ENCODE data around the gene SHISAL2A. TPM values are rescaled to one million over a fixed set of nuclear protein-coding genes. Genes with fewer than 3 reads are reported as not detected.

SHISAL2A gene
- total RNA-seq, 1 experiment from 2014 or later, result 0.90 TPM

DNA sequence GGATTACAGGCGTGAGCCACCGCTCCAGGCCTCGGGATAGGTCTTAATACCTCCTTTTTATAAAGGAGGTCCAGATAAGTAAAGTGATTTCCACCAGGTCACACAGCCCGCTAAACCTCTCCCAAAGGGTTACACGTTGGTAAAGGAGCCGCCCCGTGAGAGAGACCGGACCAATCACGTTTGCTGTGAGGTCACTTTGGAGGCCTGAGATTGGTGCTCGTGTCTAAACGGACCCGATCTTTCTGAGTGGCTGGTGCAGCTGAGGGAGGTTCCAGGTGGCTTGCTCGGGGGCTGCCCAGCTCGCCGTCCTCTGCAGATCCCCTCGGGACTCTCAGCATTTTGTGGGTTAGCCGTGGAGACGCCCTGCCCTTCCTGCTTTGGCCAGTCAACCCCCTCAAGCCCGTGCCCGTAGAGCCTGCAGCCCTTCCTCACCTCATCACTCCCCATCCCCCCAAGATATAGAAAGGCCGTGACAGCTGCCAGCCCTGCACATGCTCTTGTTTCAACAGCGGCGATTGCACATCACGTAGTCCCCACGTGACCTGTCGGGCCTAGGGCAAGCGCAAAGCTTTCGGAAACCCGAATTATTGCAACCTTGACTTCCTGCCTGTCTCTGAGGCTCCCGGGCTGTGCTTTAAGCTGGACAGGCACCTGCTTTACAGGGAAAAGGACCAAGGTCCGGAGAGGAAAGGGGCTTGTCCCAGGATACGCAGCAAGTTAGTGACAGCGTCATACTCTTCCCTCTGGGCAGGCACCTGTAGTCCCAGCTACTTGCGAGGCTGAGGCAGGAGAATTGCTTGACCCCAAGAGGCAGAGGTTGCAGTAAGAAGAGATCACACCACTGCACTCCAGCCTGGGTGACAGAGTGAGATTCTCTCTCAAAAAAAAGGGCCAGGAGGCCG is 70.2 kb downstream of the SHISAL2A start:
- Histone ChIP-seq H4K5ac (ENCODE audit: insufficient read length, low read depth, low read length) (no peak overlapping the region), H3K14ac (ENCODE audit: insufficient read depth, low read length) (no peak overlapping the region), H3K27me3 (ENCODE audit: insufficient read depth, low read length) (no peaks in the 10 kb centered on the region), H3K56ac (ENCODE audit: insufficient read length, low read depth, low read length) (no peak overlapping the region), H3K4me1 (ENCODE audit: insufficient read depth, low read length) (no peaks in the 10 kb centered on the region), H2BK15ac (ENCODE audit: low read depth, low read length) (no peak overlapping the region), H3K4me2 (ENCODE audit: insufficient read depth, insufficient read length, low read length) (peak overlapping the region; percentile 61), H3K79me2 (ENCODE audit: insufficient read depth, low read length) (no peaks in the 10 kb centered on the region), H3T11ph (ENCODE audit: low read length) (no peak overlapping the region), H2BK20ac (ENCODE audit: low read depth, low read length, poor library complexity, severe bottlenecking) (no peak overlapping the region), H3K9ac (ENCODE audit: extremely low read depth, insufficient read length, low read length) (peak overlapping the region; percentile 44), H3K23ac (ENCODE audit: insufficient read length, low read depth, low read length) (no peak overlapping the region), H2BK5ac (ENCODE audit: insufficient read length, low read length) (no peak overlapping the region), H2BK12ac (ENCODE audit: insufficient read length, low read depth, low read length) (no peak overlapping the region), H2BK120ac (ENCODE audit: low read depth, low read length, poor library complexity, severe bottlenecking) (no peak overlapping the region), H4K20me1 (ENCODE audit: control insufficient read depth, insufficient read depth, insufficient read length) (no peaks in the 10 kb centered on the region), H2AK5ac (ENCODE audit: insufficient read length, low read length) (no peak overlapping the region), H3K23me2 (ENCODE audit: insufficient read length, low read depth, low read length, poor library complexity, severe bottlenecking) (peaks cover 9% of the 10 kb centered on the region), H4K91ac (ENCODE audit: insufficient read length, low read depth, low read length) (no peak overlapping the region), H3K18ac (ENCODE audit: insufficient read length, low read depth, low read length) (peak overlapping the region; percentile 37), H2AFZ (ENCODE audit: low read length) (peak overlapping the region; percentile 72), H4K8ac (replicated peaks; ENCODE audit: insufficient read length, low read depth, low read length) (no peak overlapping the region), H3K27ac (ENCODE audit: insufficient read length, low read depth, low read length) (no peak overlapping the region), H3K4ac (ENCODE audit: low read depth, low read length) (no peak overlapping the region), H3K9me3 (ENCODE audit: control insufficient read depth, low read depth, low read length) (no peaks in the 10 kb centered on the region), H3K79me1 (ENCODE audit: insufficient read depth, low read depth, low read length, poor library complexity, severe bottlenecking) (no peaks in the 10 kb centered on the region)
- peaks cover 4% of the 10 kb centered on the region for H3K27me3 Mint-ChIP-seq (ENCODE audit: low read depth)
- peak overlapping the region; percentile 86 to 89 for H3K4me3 Mint-ChIP-seq
- H3K27ac Mint-ChIP-seq, result peak overlapping the region; percentile 86 to 94 (median 91)
- DNase-seq, result peak; percentile 97
- TF ChIP-seq, protein P1, sequence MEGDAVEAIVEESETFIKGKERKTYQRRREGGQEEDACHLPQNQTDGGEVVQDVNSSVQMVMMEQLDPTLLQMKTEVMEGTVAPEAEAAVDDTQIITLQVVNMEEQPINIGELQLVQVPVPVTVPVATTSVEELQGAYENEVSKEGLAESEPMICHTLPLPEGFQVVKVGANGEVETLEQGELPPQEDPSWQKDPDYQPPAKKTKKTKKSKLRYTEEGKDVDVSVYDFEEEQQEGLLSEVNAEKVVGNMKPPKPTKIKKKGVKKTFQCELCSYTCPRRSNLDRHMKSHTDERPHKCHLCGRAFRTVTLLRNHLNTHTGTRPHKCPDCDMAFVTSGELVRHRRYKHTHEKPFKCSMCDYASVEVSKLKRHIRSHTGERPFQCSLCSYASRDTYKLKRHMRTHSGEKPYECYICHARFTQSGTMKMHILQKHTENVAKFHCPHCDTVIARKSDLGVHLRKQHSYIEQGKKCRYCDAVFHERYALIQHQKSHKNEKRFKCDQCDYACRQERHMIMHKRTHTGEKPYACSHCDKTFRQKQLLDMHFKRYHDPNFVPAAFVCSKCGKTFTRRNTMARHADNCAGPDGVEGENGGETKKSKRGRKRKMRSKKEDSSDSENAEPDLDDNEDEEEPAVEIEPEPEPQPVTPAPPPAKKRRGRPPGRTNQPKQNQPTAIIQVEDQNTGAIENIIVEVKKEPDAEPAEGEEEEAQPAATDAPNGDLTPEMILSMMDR (conservative IDR thresholded peaks at IDR 0.05), result no peak
- peaks cover 14 to 21% of the 10 kb centered on the region in 2 experiments for H3K4me1 Mint-ChIP-seq
- H3K36me3 Mint-ChIP-seq (ENCODE audit: insufficient read depth in 1 of 3, low read depth in 3 of 3), result no peaks in the 10 kb centered on the region
- WGBS (ENCODE audit: extremely low coverage, insufficient read length, low lambda C conversion rate), result no CpG with 5 or more reads among the region's 35 CpGs
- H3K9me3 Mint-ChIP-seq, result no peaks in the 10 kb centered on the region; a peak in 1 of 5 replicates

Data from H9 (cell line).